ENCODE measurements around the gene EGR2.
A peak's percentile ranks its signal among the peaks of the same experiment; 100 is the strongest.

The EGR2 gene

GRCh38 chr10:62804356-62805230 lies 11.6 kb downstream of the EGR2 start, which contains the start of gene ADO:
ADO (plus strand) TSS chr10:62804720; CDS start chr10:62805060, 340 bp downstream.
- CTCF ChIA-PET, result interaction anchor here (1.0 to 1.8 kb wide), 2 partner anchors 13 to 194 kb away, joined by 4 to 12 read pairs; no protein-coding TSS in a partner anchor
- peak; percentile 80 for DNase-seq (ENCODE audit: extremely low spot score)
- TF ChIP-seq LEF1 (IDR thresholded peaks at IDR 0.05; ENCODE audit: borderline replicate concordance) (0 out of 2 replicates have a peak, but pooled peaks have one; percentile 76), BHLHE40 (IDR thresholded peaks at IDR 0.05; ENCODE audit: borderline replicate concordance) (no peak), ARNT (IDR thresholded peaks at IDR 0.05) (peak; percentile 42; the same call in 1 of the 2 replicates), HDGF (IDR thresholded peaks at IDR 0.05; ENCODE audit: borderline replicate concordance) (no peak), L3MBTL2 (conservative IDR thresholded peaks at IDR 0.05) (peak; percentile 50), SUZ12 (IDR thresholded peaks at IDR 0.05) (peak; percentile 79), SP1 (IDR thresholded peaks at IDR 0.05) (no peak), FOXM1 (IDR thresholded peaks at IDR 0.05; ENCODE audit: borderline replicate concordance) (peak; percentile 63; the same call in 1 of the 2 replicates), ZNF384 (IDR thresholded peaks at IDR 0.05) (no peak), FOXA1 (IDR thresholded peaks at IDR 0.05) (no peak), ELF4 (IDR thresholded peaks at IDR 0.05) (peak; percentile 60), CTBP1 (IDR thresholded peaks at IDR 0.05; ENCODE audit: borderline replicate concordance) (0 out of 2 replicates have a peak, but pooled peaks have one; percentile 41)
- POLR2A ChIA-PET, result interaction anchor here (0.7 to 2.3 kb wide), 5 partner anchors 13 to 329 kb away, joined by 3 to 21 read pairs (median 3); partner anchors contain the start of genes EGR2 and NRBF2

- TF ChIP-seq BHLHE40 (IDR thresholded peaks at IDR 0.05; ENCODE audit: borderline replicate concordance) (no peak), HDGF (IDR thresholded peaks at IDR 0.05; ENCODE audit: borderline replicate concordance) (no peak), SUZ12 (IDR thresholded peaks at IDR 0.05) (no peak), ZNF384 (IDR thresholded peaks at IDR 0.05) (no peak), NFRKB (IDR thresholded peaks at IDR 0.05) (no peak), L3MBTL2 (conservative IDR thresholded peaks at IDR 0.05) (no peak), TARDBP (IDR thresholded peaks at IDR 0.05) (no peak), CTBP1 (IDR thresholded peaks at IDR 0.05; ENCODE audit: borderline replicate concordance) (no peak), FOXA1 (IDR thresholded peaks at IDR 0.05) (no peak), ARNT (IDR thresholded peaks at IDR 0.05) (no peak), PKNOX1 (IDR thresholded peaks at IDR 0.05) (no peak), SP1 (IDR thresholded peaks at IDR 0.05) (no peak), FOXM1 (IDR thresholded peaks at IDR 0.05; ENCODE audit: borderline replicate concordance) (no peak), ELF4 (IDR thresholded peaks at IDR 0.05) (no peak), FOXK2 (IDR thresholded peaks at IDR 0.05) (no peak)
- ChIA-PET CTCF (interaction anchor here (1.0 to 1.8 kb wide), 2 partner anchors 14 to 193 kb away, joined by 4 to 12 read pairs; no protein-coding TSS in a partner anchor), POLR2A (interaction anchor here (0.9 to 2.3 kb wide), 3 partner anchors 14 to 329 kb away, joined by 3 to 21 read pairs (median 3); partner anchors contain the start of genes EGR2 and NRBF2)
- no peak for DNase-seq (ENCODE audit: extremely low spot score)
Observed at GRCh38 chr10:62803724-62804355, 12.3 kb downstream of the EGR2 start.

GRCh38 chr10:62801871-62802270 lies 14.3 kb downstream of the EGR2 start:
- CTCF ChIA-PET, result no interaction called here
- POLR2A ChIA-PET, result no interaction called here
- no peak for TF ChIP-seq FOXM1 (IDR thresholded peaks at IDR 0.05; ENCODE audit: borderline replicate concordance)
- TF ChIP-seq FOXK2 (IDR thresholded peaks at IDR 0.05), result no peak
- TF ChIP-seq CTBP1 (IDR thresholded peaks at IDR 0.05; ENCODE audit: borderline replicate concordance), result no peak
- no peak for TF ChIP-seq L3MBTL2 (conservative IDR thresholded peaks at IDR 0.05)
- TF ChIP-seq SP1 (IDR thresholded peaks at IDR 0.05), result no peak
- no peak for TF ChIP-seq HDGF (IDR thresholded peaks at IDR 0.05; ENCODE audit: borderline replicate concordance)
- no peak for TF ChIP-seq TARDBP (IDR thresholded peaks at IDR 0.05)
- no peak for TF ChIP-seq SUZ12 (IDR thresholded peaks at IDR 0.05)
- TF ChIP-seq BHLHE40 (IDR thresholded peaks at IDR 0.05; ENCODE audit: borderline replicate concordance), result no peak
- no peak for TF ChIP-seq PKNOX1 (IDR thresholded peaks at IDR 0.05)
- no peak for TF ChIP-seq ELF4 (IDR thresholded peaks at IDR 0.05)
- no peak for TF ChIP-seq FOXA1 (IDR thresholded peaks at IDR 0.05)
- no peak for TF ChIP-seq NFRKB (IDR thresholded peaks at IDR 0.05)
- no peak for TF ChIP-seq ZNF384 (IDR thresholded peaks at IDR 0.05)
- no peak for TF ChIP-seq LEF1 (IDR thresholded peaks at IDR 0.05; ENCODE audit: borderline replicate concordance)
- no peak for TF ChIP-seq ARNT (IDR thresholded peaks at IDR 0.05)
- DNase-seq (ENCODE audit: extremely low spot score), result no peak

GRCh38 chr10:62796896-62797295 lies 19.3 kb downstream of the EGR2 start:
- no peak for DNase-seq (ENCODE audit: extremely low spot score)
- TF ChIP-seq LEF1 (IDR thresholded peaks at IDR 0.05; ENCODE audit: borderline replicate concordance) (no peak), FOXM1 (IDR thresholded peaks at IDR 0.05; ENCODE audit: borderline replicate concordance) (no peak), L3MBTL2 (conservative IDR thresholded peaks at IDR 0.05) (no peak), PKNOX1 (IDR thresholded peaks at IDR 0.05) (no peak), FOXK2 (IDR thresholded peaks at IDR 0.05) (no peak), HDGF (IDR thresholded peaks at IDR 0.05; ENCODE audit: borderline replicate concordance) (no peak), ARNT (IDR thresholded peaks at IDR 0.05) (no peak), ELF4 (IDR thresholded peaks at IDR 0.05) (no peak), BHLHE40 (IDR thresholded peaks at IDR 0.05; ENCODE audit: borderline replicate concordance) (no peak), FOXA1 (IDR thresholded peaks at IDR 0.05) (no peak), TARDBP (IDR thresholded peaks at IDR 0.05) (no peak), SP1 (IDR thresholded peaks at IDR 0.05) (no peak), NFRKB (IDR thresholded peaks at IDR 0.05) (no peak), SUZ12 (IDR thresholded peaks at IDR 0.05) (no peak), ZNF384 (IDR thresholded peaks at IDR 0.05) (no peak), CTBP1 (IDR thresholded peaks at IDR 0.05; ENCODE audit: borderline replicate concordance) (no peak)
- ChIA-PET CTCF (no interaction called here), POLR2A (no interaction called here)
